ENCODE measurements around the gene TNFRSF13B. TPM values are rescaled to one million over a fixed set of nuclear protein-coding genes. Genes with fewer than 3 reads are reported as not detected.

The TNFRSF13B gene
- total and polyA plus RNA-seq, 10 of the 15 experiments (the other 5 are each of a cell fraction or from before 2014, with no cell fraction given), result 15.5 to 231 (median 119) TPM

- TF ChIP-seq CBX5 (IDR thresholded peaks at IDR 0.05; ENCODE audit: low read depth) (no peak), MYC (IDR thresholded peaks at IDR 0.05; ENCODE audit: insufficient read depth, insufficient read length, insufficient replicate concordance, low read length, severe bottlenecking) (no peak), USF1 (IDR thresholded peaks at IDR 0.05; ENCODE audit: borderline replicate concordance, extremely low read length, insufficient read depth, low read depth, low read length) (no peak), NR2C1 (IDR thresholded peaks at IDR 0.05) (no peak), GABPA (IDR thresholded peaks at IDR 0.05; ENCODE audit: low read depth) (no peak), ZZZ3 (IDR thresholded peaks at IDR 0.05; ENCODE audit: control insufficient read depth, insufficient read length, low read depth) (no peak), BMI1 (IDR thresholded peaks at IDR 0.05; ENCODE audit: borderline replicate concordance) (no peak), CBFB (IDR thresholded peaks at IDR 0.05; ENCODE audit: low read depth) (no peak), MEF2B (IDR thresholded peaks at IDR 0.05; ENCODE audit: partially characterized antibody, poor library complexity, severe bottlenecking) (no peak), SMC3 (IDR thresholded peaks at IDR 0.05; ENCODE audit: borderline replicate concordance, low read length) (no peak), CTCF (IDR thresholded peaks at IDR 0.05 in 2 of 3, conservative IDR thresholded peaks at IDR 0.05 in 1 of 3; ENCODE audit: control insufficient read depth in 2 of 3, extremely low read depth in 1 of 3, insufficient read depth in 1 of 3, low read depth in 3 of 3, low read length in 3 of 3) (peak in 2 of 3 experiments; percentile 13 to 28; a peak in 1 of 6 replicates), FOS (IDR thresholded peaks at IDR 0.05; ENCODE audit: borderline replicate concordance, extremely low read depth, insufficient read length) (no peak), NBN (IDR thresholded peaks at IDR 0.05) (0 out of 2 replicates have a peak, but pooled peaks have one; percentile 14), HDGF (IDR thresholded peaks at IDR 0.05) (0 out of 2 replicates have a peak, but pooled peaks have one; percentile 52), NR2C2 (IDR thresholded peaks at IDR 0.05; ENCODE audit: borderline replicate concordance, control insufficient read depth, insufficient read length, low read depth) (no peak), JUND (IDR thresholded peaks at IDR 0.05; ENCODE audit: low read depth, low read length) (no peak), NRF1 (conservative IDR thresholded peaks at IDR 0.05; ENCODE audit: low read depth, low read length) (no peak)
- TF ChIP-seq, protein P1, sequence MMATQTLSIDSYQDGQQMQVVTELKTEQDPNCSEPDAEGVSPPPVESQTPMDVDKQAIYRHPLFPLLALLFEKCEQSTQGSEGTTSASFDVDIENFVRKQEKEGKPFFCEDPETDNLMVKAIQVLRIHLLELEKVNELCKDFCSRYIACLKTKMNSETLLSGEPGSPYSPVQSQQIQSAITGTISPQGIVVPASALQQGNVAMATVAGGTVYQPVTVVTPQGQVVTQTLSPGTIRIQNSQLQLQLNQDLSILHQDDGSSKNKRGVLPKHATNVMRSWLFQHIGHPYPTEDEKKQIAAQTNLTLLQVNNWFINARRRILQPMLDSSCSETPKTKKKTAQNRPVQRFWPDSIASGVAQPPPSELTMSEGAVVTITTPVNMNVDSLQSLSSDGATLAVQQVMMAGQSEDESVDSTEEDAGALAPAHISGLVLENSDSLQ (IDR thresholded peaks at IDR 0.05), result peak; percentile 61
- TF ChIP-seq, protein P2, sequence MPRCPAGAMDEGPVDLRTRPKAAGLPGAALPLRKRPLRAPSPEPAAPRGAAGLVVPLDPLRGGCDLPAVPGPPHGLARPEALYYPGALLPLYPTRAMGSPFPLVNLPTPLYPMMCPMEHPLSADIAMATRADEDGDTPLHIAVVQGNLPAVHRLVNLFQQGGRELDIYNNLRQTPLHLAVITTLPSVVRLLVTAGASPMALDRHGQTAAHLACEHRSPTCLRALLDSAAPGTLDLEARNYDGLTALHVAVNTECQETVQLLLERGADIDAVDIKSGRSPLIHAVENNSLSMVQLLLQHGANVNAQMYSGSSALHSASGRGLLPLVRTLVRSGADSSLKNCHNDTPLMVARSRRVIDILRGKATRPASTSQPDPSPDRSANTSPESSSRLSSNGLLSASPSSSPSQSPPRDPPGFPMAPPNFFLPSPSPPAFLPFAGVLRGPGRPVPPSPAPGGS (IDR thresholded peaks at IDR 0.05; ENCODE audit: borderline replicate concordance, insufficient read depth, low read depth, low read length, poor library complexity, severe bottlenecking), result no peak
Observed at GRCh38 chr17:16976725-16977550, 5.0 kb upstream of the TNFRSF13B start (continued).
